Activated gamma-delta T cell treated with anti-CD3 and anti-CD28 coated beads, Interleukin-2, amount 50 U/mL, for 16 hours (primary cell): ENCODE measurements around the gene AGXT2.
"Not testable (repeated sequence)": the region's sequence is repeated elsewhere in the genome, so short reads cannot be mapped to it uniquely, and the experiment has no call there.

Source experiments
- DNase-seq: peaks from one replicate; pipeline ENCODE4 v3.0.0-alpha.2; 2020; ENCODE audit warnings: low read depth

AGXT2 gene

DNA sequence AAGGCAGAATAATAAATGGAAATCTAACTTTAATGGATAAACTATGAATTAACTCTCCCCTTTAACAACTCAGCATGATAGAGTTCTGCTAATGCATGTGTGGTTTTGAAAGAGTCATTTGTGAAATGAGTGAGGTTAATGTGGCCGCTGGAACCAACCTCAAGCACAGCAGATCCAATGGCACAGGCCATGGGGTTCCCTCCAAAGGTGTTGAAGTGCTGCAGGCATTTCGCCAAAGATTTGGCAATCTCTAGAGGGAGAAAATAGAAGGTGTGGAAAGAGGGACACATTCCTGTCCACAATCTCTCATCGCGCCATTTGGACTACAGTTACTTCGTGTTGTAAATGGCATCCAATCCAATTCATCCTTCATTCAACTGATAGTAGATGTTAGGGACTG, 35.0 kb downstream of the AGXT2 start:
- DNase-seq, result no peak

DNA sequence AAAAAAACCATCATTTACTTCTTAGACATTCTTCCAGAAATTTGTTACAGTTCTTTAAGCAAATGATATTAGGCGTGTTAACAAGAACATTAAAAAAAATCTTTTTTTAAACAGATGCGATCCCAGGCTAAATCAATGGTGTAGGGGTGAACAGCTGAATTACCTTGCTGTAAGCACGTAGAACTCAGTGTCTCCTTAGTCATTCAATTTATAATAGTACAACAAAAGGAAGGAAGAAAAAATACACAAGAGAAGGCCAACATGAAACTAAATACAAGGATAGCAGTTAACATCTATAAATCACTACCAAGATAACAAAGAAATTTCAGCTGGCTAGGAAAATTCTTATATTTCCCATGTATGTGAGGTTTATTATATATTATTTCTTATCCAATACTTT, 35.4 kb downstream of the AGXT2 start:
- DNase-seq, result no peak

DNA sequence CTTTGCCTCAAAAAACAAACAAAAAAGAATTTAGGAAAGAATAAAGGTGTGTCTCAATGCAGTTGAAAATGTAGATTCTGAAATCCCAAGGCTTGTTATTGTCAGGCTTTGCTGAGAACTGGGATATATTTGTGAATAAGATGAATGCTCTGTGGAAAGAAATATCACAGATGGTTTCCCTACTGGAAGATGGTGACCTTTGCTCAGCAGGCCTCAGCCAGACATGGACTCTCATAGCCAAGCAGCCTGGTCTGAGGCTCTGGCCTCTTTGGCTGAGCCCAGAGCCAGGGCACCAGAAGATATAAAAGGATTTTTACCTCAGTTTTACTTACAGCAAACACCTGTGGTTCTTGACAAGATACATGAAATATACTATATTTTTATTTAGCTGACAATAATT, 37.1 kb downstream of the AGXT2 start:
- no peak for DNase-seq

DNA sequence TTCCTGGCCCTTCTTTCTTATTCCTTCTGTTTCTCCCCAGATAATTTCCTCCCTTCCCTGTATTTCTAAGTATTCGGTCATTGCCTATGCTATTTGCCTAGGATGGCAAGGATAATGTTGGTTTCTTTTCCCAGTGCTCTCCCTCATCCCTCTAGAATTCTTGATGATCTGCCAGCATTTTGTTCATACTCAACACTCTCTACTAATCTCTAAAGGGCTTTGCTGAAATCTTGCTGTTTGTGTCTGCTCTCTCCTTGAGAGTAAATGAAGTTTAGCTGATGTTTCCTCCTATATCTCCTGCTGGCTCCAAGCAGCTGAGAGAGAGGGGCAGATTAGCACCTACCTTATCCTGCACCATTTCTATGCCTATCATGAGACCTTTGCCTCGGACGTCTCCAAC, 38.1 kb downstream of the AGXT2 start:
- DNase-seq, result no peak

DNA sequence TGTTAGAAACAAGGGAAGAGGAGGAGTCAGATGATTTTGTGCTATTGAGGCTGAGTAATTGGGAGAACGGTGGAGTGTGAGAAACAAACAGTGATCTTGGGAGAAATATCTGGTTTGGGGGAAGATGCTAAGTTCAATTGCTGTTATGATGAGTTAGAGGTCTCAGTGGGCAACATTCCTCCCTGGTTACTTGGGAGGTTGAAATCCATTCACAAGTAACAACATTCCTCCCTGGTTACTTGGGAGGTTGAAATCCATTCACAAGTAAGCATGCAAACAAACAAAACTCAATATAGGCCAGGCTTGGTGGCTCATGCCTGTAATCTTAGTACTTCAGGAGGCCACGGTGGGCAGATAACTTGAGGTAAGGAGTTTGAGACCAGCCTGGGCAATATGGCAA, 38.7 kb downstream of the AGXT2 start:
- DNase-seq, result no peak

DNA sequence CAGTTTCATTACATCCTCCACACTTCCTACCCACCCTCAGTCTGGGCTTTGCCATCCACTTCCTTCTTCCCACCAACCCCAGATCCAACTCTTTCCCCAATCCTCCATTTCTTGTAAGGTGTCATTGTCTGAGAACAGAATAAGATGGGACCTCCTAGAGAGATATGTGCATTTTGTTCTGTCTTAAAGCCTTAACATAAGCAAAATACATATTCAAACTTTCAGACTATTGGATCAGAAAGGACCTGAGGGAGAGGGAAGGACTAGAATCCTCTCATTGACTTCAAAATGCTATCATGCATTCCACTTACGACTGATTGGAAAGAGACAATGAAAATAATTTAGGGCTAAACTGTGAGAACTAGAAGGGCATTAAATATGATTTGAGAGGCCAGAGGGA, 43.0 kb downstream of the AGXT2 start:
- DNase-seq, result no peak

DNA sequence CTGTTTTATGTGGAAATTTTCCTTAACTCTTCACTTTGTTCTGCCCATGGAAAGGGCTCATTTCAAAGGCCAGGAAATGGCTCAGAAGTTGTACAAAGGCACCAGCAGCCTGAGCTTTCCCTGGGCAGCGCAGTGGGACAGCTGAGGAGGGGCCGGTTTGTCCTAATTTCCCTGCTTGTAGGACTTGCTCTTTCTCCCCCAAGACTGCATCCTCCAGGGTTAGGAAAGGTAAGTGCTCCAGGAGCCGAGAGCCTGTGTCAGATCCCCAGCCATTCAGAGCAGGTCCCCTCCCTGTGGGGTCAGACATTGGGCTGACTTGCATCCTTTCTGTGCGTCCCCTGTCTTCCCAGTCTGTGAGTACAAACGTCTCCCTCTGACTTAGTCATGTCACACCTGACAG, 43.5 kb downstream of the AGXT2 start:
- no peak for DNase-seq

DNA sequence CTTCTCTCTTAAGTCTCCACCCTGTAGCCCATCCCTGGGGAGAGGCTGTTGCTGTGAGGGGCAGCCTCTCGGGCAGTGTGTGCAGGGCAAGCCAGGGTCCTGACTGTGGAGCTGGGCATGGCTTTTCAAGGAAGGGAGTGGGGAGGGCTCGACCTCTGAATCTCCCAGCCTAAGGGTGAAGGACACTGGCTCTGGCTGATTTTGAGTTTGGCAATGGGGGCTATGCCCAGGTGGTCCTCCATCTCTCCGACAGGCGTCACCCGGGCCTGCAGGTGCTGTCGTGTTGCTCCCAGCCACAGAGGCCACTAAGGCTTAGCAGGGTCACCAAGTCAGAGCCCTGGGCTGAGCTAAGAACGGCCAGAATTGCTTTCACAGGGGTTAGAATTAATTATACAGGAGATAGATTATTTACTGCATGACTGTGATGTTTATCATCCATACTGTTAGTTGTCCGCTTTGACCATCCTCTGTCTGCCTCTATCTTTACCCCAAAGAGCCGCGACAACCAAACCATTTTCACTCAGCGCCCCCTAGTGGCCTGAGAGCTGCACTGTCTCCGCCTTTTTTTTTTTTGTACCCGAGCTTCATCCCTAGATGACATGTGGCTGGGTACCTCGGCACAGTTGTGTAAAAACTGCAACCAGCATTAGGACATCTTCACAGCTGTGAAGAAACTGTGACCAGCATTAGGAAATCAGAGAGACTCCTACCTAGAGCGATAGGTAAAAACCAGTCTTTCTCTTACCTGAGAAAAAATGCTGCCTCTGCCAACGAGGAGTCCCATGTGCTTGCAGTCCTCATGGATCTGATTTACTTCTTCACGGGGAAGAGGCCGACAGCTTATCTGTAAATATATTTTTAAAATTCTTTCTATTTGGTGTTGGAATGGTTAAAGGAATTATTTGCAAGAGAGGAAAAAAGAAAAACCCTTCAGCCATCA, 44.5 kb downstream of the AGXT2 start:
- DNase-seq, result peak; percentile 18

DNA sequence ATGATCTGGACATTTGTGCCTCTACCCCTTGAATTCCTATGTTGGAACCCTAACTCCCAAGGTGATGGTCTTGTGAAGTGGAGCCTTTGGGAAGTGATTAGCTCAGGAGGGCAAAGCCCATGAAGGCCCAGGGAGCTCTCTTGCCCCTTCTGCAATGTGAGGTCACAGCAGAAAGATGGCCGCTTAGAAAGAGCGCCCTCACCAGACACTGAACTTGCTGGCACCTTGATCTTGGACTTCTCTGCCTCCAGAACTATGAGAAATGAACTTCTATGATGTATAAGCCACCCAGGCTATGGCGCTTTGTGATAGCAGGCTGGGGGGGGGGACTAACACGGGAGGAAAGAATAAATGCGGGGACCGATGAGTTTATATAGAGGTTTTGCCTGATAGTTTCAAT, 45.3 kb downstream of the AGXT2 start:
- no peak for DNase-seq

DNA sequence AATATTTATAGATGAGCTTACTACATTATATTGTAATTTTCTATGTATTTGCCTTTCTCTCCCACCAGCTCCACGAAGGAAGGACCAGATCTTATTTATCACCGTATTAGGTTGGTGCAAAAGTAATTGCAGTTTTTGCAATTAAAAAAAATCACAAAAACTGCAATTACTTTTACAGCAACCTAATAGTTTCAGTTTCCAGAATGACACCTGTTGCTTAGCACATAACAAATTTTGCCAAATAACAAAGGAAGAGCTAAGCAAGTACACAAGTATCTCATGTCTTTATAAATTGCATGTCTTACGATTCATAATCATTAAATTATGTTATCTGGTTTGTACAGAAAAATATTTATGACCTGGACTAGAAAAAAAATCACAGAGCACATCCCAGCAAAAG, 45.9 kb downstream of the AGXT2 start:
- no peak for DNase-seq

DNA sequence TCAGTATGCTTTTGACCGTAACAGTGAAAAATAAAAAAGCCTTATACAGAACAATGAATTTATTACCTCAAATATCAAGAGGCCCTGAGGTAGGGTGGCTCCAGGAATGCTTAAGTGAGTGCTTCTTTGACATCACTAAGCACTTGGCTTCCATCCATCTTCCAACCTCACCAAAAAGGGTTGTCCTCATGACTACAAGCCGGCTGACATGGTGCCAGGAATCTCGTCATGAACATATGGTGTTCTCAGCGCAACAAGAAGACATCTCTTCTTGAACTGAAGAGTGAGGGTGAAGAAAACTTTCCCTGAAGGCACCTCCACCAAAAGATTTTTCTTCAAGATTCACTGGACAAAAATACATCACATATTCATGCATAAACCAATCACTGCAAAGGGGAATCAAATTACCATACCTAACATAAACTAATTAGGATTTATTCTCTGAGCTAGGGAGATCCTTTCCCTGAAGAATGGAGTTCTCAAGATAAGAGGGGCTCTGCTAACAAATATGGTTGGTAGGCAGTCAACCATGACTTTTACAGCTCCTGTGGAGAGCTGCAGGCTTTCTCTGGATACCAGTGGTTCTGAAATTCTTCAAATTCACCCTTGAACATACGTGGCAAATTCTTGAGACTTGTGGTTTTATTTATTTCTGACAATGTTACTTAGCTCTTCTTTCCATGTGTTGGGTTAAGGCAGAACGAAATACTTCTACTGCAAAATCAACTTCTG, 49.5 kb downstream of the AGXT2 start:
- no peak for DNase-seq

DNA sequence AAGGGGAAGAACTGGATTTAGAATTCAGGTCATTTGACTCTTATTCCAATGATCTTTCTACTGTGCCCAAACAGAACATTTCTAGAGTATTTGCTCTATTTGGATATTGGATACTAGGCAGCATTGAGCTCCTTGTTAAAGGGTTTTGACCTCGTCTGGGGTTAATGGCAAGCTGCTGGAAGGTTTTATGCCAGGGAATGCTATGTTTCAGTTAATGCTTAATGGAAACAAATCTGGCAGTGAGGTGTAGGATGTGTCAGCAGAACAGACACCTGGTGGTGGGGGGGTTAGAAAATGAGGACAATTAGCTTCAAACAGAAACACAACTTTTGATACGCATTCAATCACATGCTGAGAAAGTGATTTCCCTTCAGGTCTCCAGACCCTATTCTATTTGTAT, 51.5 kb downstream of the AGXT2 start:
- no peak for DNase-seq

DNA sequence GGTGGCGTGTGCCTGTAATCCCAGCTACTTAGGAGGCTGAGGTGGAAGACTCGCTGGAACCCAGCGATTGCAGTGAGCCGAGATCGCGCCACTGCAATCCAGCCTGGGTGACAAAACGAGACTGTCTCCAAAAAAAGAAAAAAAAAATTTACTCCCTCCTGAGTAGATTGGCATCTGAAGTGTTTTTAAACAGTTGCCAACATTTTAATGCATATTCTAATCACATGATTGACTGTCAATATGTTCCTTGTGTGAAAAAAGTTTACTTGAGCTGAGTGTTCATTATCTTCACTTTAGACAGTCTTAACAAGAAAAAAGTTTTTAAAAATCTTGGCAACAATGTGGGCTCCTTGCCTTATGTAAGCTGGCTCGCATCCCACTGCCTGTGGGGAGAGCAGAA, 53.8 kb downstream of the AGXT2 start:
- DNase-seq, result no peak

DNA sequence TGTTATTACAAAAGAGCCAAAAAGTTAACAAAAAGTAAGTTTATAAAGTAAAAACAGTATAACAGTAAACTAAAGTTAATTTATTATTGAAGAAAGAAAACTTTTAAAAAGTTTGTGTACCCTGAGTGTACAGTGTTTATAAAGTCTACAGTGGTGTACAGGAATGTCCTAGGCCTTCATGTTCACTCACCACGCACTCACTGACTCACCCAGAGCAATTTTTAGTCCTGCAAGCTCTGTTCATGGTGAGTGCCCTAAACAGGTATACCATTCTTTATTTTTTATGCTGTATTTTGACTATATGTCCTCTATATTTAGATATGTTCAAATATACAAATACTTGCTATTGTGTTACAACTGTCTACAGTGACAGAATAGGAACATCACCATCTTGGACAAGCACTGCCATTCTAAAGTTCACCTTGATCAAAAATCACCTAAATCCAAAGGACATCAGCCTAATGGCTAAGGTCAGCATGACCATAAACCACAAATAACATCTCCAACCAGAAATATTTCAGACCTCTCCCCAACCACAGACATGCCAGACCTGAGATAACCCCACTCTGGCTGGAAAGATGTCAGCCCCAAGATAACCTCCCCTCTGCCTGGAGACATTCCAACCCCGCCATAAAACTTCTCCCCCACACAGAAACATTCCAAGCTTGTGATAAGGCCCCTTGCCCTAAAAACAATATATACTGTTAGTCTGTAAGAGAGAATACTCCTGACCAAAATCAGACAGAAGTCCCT, 56.1 kb downstream of the AGXT2 start:
- DNase-seq, result no peak

DNA sequence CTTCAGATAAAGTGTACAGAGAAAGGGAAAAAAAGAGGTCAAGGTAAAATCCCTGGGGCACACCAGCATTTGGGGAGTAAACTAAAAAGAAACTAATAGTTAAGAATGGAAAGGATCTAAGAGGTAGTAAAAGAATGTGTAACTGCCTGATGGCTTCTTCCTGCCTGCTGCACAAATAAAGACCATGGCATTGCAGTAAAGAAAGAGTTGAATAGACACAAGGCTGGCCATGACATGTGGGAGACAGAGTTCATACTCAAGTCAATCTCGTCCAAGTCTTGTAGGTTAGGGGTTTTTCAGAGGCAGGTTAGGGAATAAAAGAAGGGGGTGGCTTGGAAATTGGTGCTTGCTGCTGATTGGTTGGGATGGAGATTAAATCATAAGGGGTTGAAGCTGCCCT, 60.8 kb downstream of the AGXT2 start:
- no peak for DNase-seq

DNA sequence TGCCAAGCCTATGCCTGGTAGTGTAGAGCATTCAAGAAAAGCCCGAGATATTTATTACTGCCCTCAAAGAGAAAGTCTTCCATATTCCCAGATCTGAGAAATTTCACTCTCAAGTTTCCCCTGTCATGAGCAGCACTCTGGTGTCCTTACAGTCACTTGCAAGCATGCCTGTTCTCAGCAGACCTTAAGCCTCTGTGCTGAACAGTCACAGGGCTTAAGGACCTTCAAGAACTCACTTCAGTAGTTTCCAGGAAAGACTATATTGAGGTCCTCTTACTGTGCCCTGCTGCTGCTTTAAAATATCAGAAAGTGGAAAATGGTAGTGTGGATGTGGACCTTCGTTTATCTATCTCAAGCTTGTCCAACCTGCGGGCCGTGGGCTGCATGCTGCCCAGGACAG, 64.9 kb downstream of the AGXT2 start:
- no peak for DNase-seq

DNA sequence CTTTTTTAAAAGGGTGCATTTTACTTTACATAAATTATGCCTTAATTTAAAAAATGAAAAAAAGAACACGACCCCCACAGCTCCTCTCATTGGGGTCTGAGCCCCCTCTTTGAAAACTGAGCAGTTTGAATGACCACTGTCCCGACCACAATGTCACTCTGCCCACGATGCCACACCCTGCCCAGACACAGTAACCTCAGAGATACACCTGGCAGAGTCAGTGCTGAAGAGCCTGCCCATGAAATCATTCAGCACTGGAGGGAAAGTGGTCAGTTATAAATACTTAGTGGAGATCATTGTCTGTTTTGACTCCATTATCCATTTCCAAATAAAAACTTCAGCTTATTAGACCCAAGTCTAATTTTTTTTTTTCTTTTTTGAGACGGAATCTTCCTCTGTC, 69.1 kb downstream of the AGXT2 start:
- DNase-seq, result no peak

DNA sequence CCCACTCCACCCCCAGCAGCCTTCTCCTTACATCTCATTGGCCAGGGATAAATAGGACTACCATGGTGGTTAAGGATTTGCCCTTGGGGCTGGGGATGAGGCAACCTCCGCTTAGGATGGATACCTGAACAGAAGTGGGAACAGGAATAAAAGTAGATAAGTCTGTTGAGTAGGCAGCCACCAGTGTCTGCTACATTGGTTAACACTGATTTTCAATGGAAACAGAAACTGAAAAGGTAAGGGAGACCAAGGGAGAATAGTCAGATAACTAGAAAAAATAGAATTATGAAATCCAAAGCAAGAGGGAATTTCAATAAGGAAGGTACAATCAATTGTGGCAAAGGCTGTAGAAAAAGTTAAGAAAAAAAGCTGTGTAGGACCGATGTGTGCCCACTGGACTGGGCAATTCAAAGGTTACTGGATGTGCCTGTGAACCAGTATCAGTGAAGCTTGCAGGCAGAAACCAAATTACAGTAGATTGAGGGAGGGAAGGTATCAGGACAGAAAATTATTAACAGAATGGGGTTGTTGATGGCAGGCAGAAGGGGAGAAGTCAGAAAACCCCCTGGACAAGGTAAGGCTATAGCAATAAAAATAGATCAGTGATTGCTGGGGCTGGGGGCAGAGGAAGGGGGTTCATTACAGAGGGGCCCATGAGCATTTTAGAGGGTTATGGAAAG, 69.7 kb downstream of the AGXT2 start:
- DNase-seq, result no peak

DNA sequence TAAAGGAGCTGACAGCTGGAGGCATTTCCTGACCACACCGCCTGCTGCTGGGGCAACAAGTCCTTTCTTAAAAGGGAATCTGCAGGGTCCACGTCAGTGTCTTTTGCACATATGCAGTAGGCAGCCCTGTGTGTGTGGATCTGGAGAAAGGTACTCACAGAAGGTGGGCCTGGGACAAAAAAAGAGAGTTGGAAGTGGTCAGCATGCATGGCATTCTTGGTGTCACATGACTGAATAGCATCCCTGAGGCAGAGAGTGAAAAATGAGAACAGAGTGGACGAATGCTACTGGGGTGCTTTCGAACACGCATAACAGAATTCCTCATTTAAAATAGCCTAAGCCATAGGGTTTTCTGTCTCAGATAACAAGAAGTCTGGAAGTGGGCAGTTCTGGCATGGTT, 71.4 kb downstream of the AGXT2 start:
- DNase-seq, result no peak

DNA sequence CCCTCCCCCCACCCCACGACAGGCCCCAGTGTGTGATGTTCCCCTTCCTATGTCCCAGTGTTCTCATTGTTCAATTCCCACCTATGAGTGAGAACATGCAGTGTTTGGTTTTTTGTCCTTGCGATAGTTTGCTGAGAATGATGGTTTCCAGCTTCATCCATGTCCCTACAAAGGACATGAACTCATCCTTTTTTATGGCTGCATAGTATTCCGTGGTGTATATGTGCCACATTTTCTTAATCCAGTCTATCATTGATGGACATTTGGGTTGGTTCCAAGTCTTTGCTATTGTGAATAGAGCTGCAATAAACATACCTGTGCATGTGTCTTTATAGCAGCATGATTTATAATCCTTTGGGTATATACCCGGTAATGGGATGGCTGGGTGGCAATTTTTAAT, 76.1 kb downstream of the AGXT2 start:
- not testable (repeated sequence) for DNase-seq

DNA sequence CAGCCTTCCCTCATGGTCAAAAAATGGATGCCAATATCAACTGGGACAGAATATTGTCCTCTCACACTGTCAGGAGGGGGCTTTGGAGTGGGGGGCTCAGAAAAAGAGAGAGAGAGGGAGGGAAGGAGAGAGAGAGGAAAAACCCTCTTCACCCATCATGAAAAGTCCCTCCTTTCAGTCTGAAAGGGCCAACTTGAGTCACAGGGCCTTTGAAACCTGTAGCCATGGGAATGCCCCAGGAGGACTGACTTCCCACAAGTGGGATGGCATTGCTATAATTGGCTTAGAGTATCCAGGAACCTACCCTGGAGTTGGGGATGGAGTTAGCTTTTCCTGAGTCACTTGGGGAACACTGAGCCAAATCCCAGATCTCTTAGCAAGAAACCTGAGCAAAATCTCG, 77.2 kb downstream of the AGXT2 start:
- no peak for DNase-seq

DNA sequence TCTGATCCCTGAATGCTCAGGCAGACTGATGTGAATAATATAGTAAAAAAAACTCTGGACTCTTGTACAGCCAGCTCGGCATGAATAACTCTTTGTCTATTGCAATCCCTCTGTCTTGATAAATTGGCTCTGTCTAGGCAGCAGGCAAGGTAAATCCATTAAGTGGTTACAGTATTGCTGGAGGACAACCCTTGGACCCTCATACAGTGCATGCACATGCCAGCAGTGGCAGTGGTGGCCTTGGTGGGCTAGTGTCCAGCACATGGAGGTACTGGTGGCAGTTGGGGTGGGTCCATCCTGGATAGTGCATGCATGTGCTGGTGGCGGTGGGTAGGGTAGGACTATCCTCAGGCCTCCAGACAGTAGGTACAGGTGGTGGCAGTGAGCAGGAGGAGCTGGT, 79.5 kb downstream of the AGXT2 start:
- DNase-seq, result no peak
